GM18867 (cell line): ENCODE data around the gene PPL.

Source experiments
- ATAC-seq: cut with Tn5 transposase; IDR thresholded peaks from one replicate; pipeline ENCODE4 v1.9.1; 2021; ENCODE audit warnings: mild to moderate bottlenecking, moderate library complexity; ENCODE audit not compliant: unreplicated experiment

The PPL gene

GRCh38 chr16:4836727-4837126 lies 100.2 kb downstream of the PPL start:
- ATAC-seq: no peak

GRCh38 chr16:4833584-4833983 lies 103.4 kb downstream of the PPL start:
- no peak for ATAC-seq

- ATAC-seq: no peak
Measured at GRCh38 chr16:4832698-4833343, 104.1 kb downstream of the PPL start.
